HK-2 (cell line): ENCODE measurements around the gene USP25.
A peak's percentile ranks its signal among the peaks of the same experiment; 100 is the strongest.

ENCODE experiments used
- DNase-seq: peaks from one replicate; pipeline ENCODE4 v3.0.0-alpha.2; 2018; ENCODE audit not compliant: unreplicated experiment

USP25 gene

DNA sequence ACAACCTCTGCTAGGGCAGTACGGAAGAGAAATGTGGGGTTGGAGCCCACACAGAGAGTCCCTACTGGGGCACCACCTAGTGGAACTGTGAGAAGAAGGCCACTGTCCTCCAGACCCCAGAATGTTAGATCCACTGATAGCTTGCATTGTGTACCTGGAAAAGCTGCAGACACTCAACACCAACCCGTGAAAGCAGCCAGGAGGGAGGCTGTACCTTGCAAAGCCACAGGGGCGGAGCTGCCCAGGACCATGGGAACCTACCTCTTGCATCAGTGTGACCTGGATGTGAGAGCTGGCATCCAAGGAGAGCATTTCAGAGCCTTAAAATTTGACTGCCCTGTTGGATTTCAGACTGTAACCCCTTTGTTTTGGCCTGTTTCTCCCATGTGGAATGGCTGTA, 85.5 kb downstream of the USP25 start:
- DNase-seq, result no peak

DNA sequence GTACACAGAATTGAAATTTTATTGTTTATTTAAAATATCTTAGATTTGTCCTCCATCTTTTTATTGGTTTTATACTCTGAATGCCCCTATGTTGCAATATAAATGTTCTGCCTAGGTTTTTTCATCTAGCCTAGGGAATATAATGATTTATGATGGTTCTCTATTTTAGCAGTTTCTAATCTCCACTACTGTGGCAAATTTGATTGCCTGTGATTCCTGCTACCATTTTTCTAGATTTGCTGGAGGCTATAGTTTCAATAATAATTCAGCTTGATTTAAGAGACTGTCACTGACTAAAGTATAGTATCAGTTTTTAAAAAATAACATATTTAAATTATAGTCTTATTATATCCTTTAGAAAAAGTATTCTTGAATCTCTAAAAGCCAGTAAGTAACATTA, 90.5 kb downstream of the USP25 start:
- no peak for DNase-seq

- DNase-seq, result no peak
Measured at GRCh38 chr21:15820852-15821379, 91.1 kb downstream of the USP25 start.

DNA sequence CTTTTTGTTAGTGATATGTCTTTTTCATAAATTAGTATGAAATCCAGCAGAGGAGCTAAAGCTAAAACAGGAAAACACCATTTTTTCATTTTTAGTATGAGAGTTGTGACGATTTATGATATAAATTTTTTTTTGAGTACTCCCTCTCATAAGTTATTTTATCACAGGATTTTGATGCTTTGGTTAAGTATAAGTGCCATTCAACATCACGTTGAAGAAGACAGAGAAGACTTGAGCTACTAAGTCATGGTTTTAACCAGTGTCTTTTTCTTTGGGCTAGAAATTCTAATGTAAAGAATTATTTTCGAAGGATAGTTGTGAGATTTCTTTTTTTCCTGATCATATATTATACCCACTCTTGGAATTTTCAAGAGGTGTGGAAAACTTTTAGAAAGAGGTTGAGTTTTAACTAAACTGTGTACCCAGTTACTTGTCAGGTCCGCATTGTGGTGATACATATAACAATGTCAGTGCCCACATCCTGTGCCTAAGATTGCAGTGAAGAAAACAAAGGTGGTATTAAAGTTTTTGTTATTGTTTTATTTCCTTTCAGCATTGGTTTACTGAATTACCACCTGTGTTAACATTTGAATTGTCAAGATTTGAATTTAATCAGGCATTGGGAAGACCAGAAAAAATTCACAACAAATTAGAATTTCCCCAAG, 93.8 kb downstream of the USP25 start:
- DNase-seq, result no peak

- no peak for DNase-seq
Measured at GRCh38 chr21:15825700-15826099, 95.9 kb downstream of the USP25 start.

DNA sequence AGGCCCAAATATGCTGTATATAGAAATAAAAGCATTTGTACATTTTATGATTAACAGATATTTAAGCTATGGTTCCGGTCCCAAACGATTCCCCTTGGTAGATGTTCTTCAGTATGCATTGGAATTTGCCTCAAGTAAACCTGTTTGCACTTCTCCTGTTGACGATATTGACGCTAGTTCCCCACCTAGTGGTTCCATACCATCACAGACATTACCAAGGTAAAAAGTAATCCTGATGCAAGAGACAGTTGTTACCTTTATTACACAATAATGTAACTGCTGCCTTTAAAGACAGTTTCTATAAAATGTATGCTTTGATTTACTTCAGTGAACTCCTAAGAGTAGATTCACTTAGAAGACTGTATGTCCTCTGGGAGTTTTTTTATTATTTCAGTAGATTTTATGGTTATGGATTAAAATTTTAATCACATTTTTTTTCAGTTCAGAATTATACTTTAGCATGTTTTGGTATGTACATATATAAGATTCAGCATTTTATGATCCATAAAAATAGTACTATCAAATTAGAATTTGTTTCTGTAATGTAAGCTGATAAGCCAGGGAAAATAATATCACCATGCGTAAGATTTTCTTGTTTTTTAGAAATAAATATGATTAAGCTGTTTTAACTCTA, 96.5 kb downstream of the USP25 start:
- no peak for DNase-seq

DNA sequence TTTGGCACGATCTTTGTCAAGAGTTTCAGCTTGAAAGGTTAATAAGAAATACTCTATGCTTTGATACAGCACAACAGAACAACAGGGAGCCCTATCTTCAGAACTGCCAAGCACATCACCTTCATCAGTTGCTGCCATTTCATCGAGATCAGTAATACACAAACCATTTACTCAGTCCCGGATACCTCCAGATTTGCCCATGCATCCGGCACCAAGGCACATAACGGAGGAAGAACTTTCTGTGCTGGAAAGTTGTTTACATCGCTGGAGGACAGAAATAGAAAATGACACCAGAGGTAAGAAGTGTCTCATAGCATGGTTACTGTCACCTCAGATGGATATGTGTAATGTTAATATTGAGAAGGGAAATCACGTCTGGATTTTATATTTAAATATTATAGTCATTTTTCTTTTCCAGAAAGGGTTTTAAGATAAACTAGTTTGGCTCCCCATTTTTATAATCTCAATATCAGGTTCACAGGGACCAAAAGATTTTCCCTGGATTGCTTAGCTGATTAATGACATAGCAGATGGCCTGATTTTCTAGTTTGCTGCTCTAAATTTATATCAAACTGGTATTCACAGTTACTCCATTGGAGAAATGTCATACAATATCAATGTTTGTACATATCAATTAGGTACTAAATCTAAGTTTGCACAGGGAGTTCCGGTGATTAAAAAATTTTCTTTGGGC, 97.3 kb downstream of the USP25 start:
- DNase-seq, result no peak

- no peak for DNase-seq
Measured at GRCh38 chr21:15831497-15831896, 101.7 kb downstream of the USP25 start.

DNA sequence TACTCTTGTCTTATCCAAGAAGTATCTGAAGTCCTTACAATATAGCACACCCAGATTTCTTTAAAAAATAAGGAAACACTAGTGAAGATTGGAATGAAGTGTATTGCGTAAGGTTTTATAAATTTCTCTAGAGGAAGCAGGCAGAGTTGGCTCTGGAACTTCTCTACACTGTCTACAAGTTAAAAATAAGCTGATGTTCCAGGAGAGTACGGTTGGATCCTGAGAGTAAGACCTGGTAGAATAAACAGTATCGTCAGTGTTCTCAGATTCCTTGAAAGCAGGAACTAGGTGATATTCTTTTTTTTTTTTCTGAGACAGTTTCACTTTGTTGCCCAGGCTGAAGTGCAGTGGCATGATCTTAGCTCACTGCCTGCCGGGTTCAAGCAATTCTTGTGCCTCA, 107.9 kb downstream of the USP25 start:
- DNase-seq, result no peak

DNA sequence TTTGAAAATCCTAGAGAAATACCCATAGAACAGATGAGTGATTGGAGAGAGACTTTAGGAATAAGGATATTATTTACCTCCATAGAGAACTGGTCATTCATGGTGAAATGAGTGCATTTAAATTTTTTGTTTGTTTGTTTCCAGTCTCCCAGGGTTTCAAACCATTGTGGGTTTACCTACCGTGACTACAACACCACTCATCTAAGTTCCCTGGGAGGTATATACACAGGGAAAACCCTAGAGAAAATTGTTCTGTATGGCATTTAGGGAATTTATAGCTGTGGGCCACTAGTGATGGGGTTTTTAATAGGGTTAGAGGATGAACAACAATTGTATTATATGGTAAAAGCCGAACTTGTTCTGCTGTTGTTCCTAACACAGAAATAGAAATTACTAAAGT, 109.2 kb downstream of the USP25 start:
- no peak for DNase-seq

DNA sequence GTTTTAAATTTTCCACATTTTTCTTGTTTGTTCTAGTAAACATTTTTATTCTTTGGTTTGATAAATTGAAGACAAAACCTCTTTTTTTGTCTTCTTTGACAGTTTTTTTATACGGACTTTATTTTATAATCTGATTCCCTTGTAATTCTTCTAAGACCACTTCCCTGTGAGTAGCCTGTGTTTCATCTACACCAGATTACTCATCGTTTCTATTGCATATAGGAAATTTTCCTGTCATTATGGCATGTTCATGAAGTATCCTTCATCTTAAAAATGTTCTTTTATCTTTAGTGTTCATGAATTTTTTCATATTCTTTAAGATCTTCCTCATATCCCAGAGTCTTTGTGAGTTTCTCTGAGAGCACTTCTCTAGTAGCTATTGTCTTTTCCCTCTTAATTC, 109.8 kb downstream of the USP25 start:
- no peak for DNase-seq

DNA sequence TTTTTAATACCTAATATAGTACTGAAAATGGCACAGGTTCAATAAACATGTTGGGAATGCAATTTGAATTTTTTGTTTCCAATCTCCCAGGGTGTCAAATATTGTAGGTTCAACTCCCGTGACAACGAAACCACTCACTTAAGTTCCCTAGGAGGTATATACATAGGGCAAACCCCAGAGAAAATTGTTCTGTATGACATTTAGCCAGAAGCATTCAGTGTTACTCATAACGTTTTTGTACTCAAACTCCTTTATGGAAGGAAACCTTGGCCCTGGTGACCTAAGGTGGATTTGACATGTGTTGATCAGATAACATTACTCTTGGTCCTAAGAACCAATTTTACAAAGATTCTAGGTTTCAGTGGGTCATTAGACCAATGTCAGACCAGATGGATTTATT, 110.6 kb downstream of the USP25 start:
- DNase-seq, result no peak

- peak; percentile 4 for DNase-seq
Measured at GRCh38 chr21:15841856-15842564, 112.2 kb downstream of the USP25 start.

GRCh38 chr21:15842565-15842880, 112.7 kb downstream of the USP25 start:
- no peak for DNase-seq

DNA sequence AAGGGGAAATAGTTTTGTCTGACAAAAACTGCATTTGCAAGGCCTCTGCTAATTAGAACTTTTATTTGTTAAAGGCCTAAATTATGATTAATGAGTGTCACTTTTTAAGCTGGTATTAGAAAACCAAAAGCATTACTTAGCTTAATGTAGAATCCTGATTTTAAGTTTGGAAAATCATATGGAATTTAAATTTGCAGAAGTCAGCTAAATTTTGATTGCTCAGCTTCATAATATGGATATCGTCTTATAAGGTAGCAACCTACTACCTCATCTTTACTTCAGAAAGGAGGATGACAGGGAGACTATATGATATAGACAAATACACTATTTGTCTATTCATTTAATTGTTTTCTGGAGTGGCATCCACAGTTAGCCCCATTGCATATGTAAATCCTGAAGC, 114.0 kb downstream of the USP25 start:
- DNase-seq, result no peak

DNA sequence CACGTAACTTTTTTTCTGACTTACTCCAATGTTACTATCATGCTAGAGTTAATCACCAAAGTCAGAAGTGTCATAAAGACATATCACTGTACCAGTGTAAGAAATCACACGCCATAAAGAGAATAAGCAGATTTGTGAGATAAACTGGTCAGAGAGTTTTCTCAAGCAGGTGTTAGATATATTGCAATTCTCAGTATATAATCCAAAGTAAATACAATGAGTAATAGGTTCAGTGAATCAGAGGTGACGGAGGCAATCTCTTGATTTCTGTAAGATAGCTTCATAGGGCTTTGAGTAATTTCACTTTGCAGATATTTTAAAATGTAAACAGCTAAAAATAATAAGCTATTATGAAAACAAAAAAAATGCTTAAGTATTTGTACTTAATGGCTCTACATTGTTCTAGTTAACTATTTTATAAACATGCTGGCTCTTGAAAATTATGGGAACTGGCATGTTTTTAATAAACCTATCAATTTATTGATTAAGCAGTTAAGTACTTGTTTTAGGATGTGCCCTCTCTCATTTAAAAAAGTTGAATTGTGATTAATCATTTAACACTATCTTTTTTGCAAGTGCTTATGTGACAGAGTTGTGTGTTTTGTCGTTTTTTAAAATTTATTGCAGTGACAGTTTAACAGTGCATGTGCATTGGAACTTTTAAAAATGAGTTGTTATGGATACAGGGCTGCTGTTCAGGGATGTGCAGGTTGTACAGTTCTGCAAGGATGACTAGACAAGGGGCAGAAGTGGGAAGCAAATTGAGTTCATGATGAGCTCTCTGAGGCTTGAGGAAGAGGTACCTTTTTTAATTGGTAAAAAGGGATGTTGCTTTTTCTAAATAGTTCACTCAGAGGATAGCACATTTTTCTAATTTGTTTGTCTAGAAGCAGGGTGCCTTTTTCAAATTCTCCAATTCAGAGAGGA, 119.1 kb downstream of the USP25 start:
- no peak for DNase-seq

DNA sequence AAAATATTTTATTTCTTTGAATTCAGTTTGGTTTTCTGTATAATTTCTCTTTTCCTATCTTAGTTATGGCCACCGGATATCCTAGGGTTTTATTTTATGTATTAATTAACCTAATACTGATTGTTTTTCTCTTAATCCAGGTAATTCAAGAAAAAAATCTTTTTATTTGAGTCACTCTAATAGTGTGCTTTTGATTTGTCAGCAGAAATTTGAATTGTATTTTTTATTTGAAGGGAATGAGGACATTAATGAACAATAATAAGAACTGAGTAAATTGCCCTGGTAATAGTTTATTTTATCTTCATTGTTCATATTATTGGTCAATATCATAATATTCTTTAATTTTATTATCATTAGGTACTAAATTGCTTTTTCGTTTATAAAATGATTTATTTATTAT, 120.1 kb downstream of the USP25 start:
- no peak for DNase-seq

DNA sequence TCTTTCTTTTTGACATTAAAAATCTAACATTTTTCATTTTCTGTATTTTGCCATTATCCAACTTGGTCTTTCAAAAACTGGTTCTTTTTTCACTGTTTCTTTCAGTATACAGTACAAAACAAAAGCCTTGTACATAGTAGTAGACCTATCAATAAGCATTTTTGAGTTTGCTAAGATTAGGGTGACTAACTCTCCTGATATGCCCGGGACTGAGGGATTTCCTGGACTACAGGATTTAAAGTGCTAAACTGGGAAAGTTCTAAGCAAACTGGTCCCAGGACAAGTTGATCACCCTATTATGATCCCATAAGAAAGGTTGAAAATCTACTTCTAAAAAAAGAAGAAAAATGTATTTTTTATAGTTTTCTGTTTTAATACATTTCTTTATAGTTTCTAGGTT, 120.9 kb downstream of the USP25 start:
- DNase-seq, result no peak

DNA sequence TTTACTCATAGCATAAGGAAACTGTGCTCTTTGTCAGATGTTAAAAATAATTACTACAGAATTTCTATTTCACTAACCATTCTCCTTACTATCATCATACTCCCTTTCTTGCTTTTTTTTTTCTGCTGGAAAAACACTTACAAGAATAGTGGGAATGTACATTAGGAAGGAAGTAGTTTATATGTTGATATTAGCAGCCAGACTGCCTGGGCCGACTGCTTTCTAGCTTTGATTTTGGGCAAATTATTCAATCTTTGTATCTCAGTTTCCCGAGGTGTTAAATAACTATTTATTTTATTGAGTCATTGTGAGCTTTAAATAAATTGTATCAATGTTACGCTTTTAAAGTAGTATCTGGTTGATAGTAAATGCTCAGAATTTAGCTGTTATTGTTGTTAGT, 122.4 kb downstream of the USP25 start:
- no peak for DNase-seq

GRCh38 chr21:15853126-15853525, 123.3 kb downstream of the USP25 start:
- DNase-seq, result no peak

DNA sequence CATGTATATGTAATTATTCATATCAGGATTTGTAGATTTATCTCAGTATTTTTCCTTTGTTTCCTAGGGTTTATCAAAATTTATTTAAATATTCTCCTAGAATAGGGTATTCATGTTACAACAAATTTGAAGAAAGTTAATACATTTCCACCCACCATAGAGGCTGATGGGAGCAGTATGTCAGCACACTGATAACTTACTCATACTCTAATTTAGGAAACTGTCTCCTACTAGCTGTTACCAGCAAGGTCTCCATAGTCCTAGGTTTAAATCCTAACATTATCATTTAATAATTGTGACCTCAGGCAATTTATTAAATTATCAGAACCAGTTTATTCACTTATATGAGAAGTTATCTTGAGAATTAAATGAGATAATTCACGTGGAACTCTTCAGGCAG, 127.0 kb downstream of the USP25 start:
- DNase-seq, result no peak

DNA sequence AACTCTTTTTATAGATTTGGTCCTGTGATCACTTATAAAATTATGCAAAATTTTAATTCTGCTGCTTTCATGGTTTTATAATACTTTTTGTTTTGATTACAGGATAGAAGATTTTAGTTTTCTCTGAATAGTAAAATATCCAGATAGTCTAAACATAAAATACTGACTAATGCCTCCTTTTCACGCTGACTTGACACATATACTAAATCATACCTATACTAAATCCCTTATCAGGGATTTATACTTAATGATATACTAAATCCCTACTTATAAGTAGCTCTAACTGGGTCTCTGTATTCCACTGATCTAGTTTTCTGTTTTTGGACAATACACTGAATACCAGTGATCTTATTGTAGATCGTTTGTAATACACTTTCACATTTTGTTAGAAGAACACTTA, 128.0 kb downstream of the USP25 start:
- no peak for DNase-seq
